ENCODE data around the gene CXXC5.

Gene CXXC5

GRCh38 chr5:139638090-139638735 lies 9.9 kb upstream of the CXXC5 start:
- no peak for DNase-seq (ENCODE audit: low spot score)

- no peak for DNase-seq (ENCODE audit: low spot score)
These were observed 9.2 kb upstream of the CXXC5 start for GRCh38 chr5:139638736-139639618.

- no peak for DNase-seq (ENCODE audit: low spot score)
These were observed 8.3 kb upstream of the CXXC5 start for GRCh38 chr5:139639619-139640380.

GRCh38 chr5:139640421-139641115 lies 7.6 kb upstream of the CXXC5 start:
- no peak for DNase-seq (ENCODE audit: low spot score)

- no peak for DNase-seq (ENCODE audit: low spot score)
These were observed 6.8 kb upstream of the CXXC5 start for GRCh38 chr5:139641116-139642080.

- DNase-seq (ENCODE audit: low spot score): no peak
These were observed 5.9 kb upstream of the CXXC5 start for GRCh38 chr5:139642213-139642612.

- no peak for DNase-seq (ENCODE audit: low spot score)
These were observed 5.0 kb upstream of the CXXC5 start for GRCh38 chr5:139642891-139643871.

GRCh38 chr5:139644001-139644456 lies 4.1 kb upstream of the CXXC5 start:
- DNase-seq (ENCODE audit: low spot score): no peak

- no peak for DNase-seq (ENCODE audit: low spot score)
These were observed 3.3 kb upstream of the CXXC5 start for GRCh38 chr5:139644646-139645429.

- no peak for DNase-seq (ENCODE audit: low spot score)
These were observed 2.7 kb upstream of the CXXC5 start for GRCh38 chr5:139645430-139645871.

- no peak for DNase-seq (ENCODE audit: low spot score)
These were observed 2.0 kb upstream of the CXXC5 start for GRCh38 chr5:139646111-139646510.

GRCh38 chr5:139646912-139647505 lies 1.1 kb upstream of the CXXC5 start:
- no peak for DNase-seq (ENCODE audit: low spot score)

GRCh38 chr5:139647506-139648204 lies 494 bp upstream of the CXXC5 start:
- no peak for DNase-seq (ENCODE audit: low spot score)

- no peak for DNase-seq (ENCODE audit: low spot score)
These were observed 1.2 kb downstream of the CXXC5 start for GRCh38 chr5:139649082-139649991.

- no peak for DNase-seq (ENCODE audit: low spot score)
These were observed 2.0 kb downstream of the CXXC5 start for GRCh38 chr5:139650031-139650688.

GRCh38 chr5:139650689-139651042 lies 2.5 kb downstream of the CXXC5 start:
- no peak for DNase-seq (ENCODE audit: low spot score)

All from kidney capillary endothelial cell (primary cell).